NT2/D1 (cell line): ENCODE measurements around the gene PLEKHA5.

Source experiments
- SUZ12 ChIP-seq: IDR thresholded peaks from 2 replicates; pipeline ENCODE4 v1.6.1; 2011; ENCODE audit not compliant: insufficient read length, insufficient read depth; ENCODE audit errors: extremely low read depth
- YY1 ChIP-seq: IDR thresholded peaks from 2 replicates; pipeline ENCODE4 v1.6.1; 2011; ENCODE audit not compliant: insufficient read length, insufficient read depth
- ZNF274 ChIP-seq: IDR thresholded peaks from 2 replicates; pipeline ENCODE4 v1.6.1; 2011; ENCODE audit warnings: mild to moderate bottlenecking, low read depth, low read length

GRCh38 chr12:19158923-19159322 lies 29.4 kb downstream of the PLEKHA5 start:
- no peak for TF ChIP-seq SUZ12
- TF ChIP-seq ZNF274 = no peak
- no peak for TF ChIP-seq YY1
